Choroid plexus epithelial cell (primary cell): ENCODE measurements around the gene EIF3K.
A peak's percentile ranks its signal among the peaks of the same experiment; 100 is the strongest.

Experiments
- DNase-seq: peaks from one replicate; pipeline ENCODE4 v3.0.0-alpha.2; 2010; ENCODE audit warnings: low read depth
- H3K4me3 ChIP-seq: 2 replicates; pipeline ENCODE4 v1.5.1; 2011; ENCODE audit warnings: low read depth, mild to moderate bottlenecking, control low read depth, low read length, moderate library complexity
- CTCF ChIP-seq: conservative IDR thresholded peaks from 2 replicates; pipeline ENCODE4 v1.5.1; 2011; ENCODE audit warnings: low read depth, mild to moderate bottlenecking, control low read depth, inconsistent platforms, low read length, moderate library complexity

Gene EIF3K

DNA sequence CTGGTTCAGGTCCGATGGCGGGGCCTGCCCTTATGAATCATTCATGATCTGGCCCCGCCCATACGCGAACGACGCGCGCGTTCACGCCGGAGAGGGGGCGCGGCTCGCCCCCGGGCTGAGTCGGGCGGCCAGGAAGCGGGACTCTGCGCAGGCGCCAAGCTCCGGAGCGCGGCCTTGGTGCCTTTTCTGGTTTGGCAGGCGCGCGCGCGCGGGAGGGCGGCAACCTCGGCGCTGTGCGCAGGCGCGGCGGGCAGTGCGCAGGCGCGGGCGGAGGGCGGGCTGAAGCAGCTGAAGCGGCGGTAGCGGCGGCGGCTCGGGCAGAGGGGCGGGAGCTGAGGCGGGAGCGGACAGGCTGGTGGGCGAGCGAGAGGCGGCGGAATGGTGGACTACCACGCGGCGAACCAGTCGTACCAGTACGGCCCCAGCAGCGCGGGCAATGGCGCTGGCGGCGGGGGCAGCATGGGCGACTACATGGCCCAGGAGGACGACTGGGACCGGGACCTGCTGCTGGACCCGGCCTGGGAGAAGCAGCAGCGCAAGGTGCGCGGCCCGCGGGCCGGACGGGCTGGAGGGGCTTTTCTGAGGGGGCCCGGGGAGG, 28.5 kb downstream of the EIF3K start, which contains the start of gene ACTN4:
TSS of gene ACTN4 (plus strand) at position 282 of the 598 bp plus-strand sequence. CDS start at position 379, 97 bp downstream.
- no peak for TF ChIP-seq CTCF
- H3K4me3 ChIP-seq, result peak within 1 kb of the TSS; percentile 98
- DNase-seq, result peak; percentile 97

DNA sequence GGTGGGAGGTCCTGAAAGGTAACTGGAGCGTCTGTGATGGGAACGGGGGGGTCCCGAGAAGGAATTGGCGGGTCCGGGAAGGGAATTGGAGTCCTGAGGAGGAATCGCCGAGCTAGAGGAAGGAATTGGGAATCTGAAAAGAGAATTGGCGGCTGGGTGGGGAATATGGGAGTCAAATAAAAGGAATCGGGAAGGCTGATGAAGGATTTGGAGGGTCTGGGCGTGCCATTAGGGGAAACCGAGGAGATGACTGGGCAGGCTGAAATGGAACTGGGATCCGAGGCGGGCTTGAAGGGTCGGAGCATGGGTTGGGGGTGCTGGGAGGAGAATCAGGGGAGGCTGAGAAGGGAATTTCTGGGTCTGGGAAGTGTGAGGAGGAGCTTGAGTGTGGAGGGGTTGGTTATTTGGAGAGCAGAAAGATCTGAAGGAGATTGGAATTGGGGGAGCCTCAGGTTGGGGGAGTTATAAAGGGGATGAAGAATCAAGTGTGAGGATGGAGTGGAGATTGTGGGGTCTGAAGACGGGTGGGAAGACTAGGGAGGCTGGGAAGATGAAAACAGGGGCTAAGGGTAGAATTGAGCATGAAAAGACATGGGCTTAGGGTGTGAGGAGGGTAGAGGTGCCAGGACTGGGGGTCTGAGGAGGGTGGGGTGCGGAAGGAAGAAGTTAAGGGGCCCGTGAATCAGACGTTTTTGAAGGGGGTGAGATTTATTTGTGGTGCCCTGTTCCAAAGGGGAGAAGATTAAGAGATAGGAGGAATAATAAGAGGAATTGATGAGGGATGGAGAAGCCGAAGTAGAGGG, 29.2 kb downstream of the EIF3K start:
- DNase-seq, result no peak
- peak overlapping the region; percentile 98 for H3K4me3 ChIP-seq
- TF ChIP-seq CTCF, result no peak

GRCh38 chr19:38648769-38649304, 29.8 kb downstream of the EIF3K start:
- peak overlapping the region; percentile 98 for H3K4me3 ChIP-seq
- no peak for TF ChIP-seq CTCF
- DNase-seq, result no peak

DNA sequence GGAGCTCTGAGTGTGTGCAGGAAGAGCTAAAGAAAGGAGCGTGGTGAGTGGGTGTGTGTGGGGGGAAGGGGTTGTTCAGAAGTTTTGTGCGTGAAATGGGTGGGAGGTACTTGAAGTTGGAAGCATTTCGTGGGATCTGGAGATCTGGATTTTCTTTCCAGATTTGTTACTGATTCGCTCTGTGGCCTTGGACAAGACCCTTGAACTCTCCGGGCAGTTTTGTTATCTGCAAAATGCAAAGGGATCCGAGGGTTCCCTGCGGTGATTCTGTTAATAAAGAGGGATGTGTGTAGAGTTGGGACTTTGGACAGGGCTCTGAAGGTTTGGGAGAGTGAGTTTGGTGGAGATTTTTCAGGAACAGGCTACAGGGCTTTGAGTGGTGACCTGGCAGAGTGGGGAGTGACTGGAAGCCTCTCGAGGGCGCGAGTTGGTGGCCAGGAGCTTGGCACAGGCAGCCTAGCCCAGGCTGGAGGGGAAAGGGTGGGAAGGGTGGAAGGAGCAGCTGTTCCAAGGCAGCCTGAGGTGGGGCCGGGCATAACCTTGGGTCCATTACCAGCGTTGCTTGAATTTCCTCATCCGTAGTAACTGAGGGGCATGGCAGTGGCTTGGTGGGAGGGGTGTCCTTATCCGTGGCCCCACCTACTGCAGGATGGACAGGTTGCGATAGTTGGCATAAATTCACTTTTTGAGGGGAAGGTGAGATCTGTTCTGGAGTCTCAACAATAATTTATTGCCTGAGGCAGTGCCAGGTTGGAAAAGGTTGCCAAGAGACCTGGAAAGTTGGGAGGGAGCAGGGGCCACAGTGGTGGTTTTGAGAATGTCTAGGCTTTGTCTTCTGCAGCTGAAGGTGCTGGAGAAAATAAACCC, 30.6 kb downstream of the EIF3K start:
- peak overlapping the region; percentile 98 for H3K4me3 ChIP-seq
- DNase-seq, result no peak
- TF ChIP-seq CTCF, result no peak

DNA sequence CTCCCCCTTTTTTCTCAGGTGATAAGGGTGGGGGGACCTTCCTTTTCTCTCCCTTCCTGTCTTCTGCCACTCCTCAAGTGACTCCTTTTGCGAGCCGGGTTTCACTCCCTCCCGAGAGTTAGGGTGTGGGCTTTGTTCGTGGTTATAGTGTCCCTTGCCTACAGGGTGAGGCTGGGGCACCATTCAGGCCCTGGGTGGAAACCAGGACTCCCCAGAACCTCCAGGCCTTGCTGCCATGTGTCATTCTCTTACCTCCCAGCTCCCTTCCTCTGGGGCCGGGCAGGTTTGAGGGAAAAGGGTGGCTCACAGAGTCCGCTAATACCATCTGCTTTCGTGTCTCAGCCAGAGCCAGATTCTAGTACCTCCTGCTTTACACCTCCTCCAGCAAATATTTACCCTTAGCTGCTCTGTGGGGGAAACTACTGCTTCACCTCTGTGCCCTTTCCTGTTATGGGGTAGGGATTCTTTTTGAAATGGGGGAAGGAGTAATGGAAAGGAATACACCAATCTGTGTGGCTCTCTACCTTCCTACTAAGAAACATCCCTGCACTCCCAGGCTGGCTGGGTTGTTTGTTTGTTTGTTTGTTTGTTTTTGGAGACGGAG, 31.3 kb downstream of the EIF3K start:
- peak overlapping the region; percentile 98 for H3K4me3 ChIP-seq
- DNase-seq, result no peak
- TF ChIP-seq CTCF, result no peak

DNA sequence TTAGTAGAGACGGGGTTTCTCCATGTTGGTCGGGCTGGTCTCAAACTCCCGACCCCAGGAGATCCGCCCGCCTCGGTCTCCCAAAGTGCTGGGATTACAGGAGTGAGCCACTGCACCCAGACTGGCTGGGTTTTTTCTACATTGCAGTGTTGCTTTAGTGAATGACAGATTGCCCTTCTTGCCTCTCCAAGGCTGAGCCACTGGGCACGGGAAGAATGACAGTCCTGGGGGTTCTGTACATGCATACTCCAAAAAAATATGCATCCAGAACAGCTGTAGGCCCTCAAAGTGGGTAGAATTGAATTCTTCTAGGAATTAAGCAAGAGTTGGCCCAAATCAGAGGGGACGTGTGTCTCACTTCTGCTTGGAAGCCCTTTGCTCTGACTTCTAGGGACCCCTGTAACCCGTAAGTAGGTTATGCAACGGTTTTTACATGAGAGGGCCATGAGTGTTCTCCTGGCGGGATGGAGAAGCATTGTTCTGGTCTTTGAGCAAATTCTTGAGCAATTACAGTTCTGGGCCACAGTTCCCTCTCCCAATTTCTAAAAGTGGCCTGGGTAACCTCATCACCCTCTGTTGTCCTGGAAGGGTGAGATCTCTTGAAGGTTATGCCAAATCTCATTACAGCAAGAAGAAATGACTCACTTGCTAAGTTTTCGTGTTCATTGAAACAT, 32.1 kb downstream of the EIF3K start:
- TF ChIP-seq CTCF, result no peak
- H3K4me3 ChIP-seq, result no peak overlapping the region
- peak; percentile 48 for DNase-seq
